K562 (cell line): ENCODE results near the gene BAIAP2. TPM values are rescaled to one million over a fixed set of nuclear protein-coding genes. Genes with fewer than 3 reads are reported as not detected.

Experiments
- ATAC-seq: fragments of 200-7000 bp; cut with Tn5 transposase; 3 replicates; pipeline ENCODE4 v1.9.1; 2020; ENCODE audit warnings: moderate library complexity
- BruUV-seq: library from RNA; stranded (reverse); fragments of 400-500 nt; replicated peaks from 2 replicates; lab custom pipeline; 2021; lab: Mats Ljungman, UMichigan
- CTCF ChIA-PET: fragments of 300-600 bp; formaldehyde crosslinking; extraction: SDS; loops from one replicate; lab custom pipeline; 2021; ENCODE audit warnings: low intra/inter-chr PET ratio; lab: Yijun Ruan, JAX
- POLR2A ChIA-PET: fragments of 300-600, 350-650 bp; sonication (Branson Sonifier 250); formaldehyde crosslinking; extraction: SDS; loops from one replicate; lab custom pipeline; 2021; ENCODE audit warnings: antibody characterized with exemption, inconsistent platforms; lab: Yijun Ruan, JAX
- DNase-seq, 4 experiments: peaks; one replicate each; pipeline versions ENCODE4 v3.0.0 to v3.0.0-alpha.2; 2011 to 2018; ENCODE audit warnings: low spot score in 3 of 4, mixed read lengths in 3 of 4; ENCODE audit errors: extremely low read depth in 1 of 4
- FAIRE-seq: peaks from 2 replicates; lab custom pipeline; 2011; peaks lifted over from hg19 to GRCh38; lab: Jason Lieb, UNC
- H2AFZ ChIP-seq: 2 replicates; pipeline ENCODE4 v1.6.0; 2011; ENCODE audit warnings: low read depth, low read length, control low read depth, inconsistent platforms
- H3K27ac ChIP-seq: fragments of 200-600 bp; 3 replicates; pipeline ENCODE4 v1.8.0; 2011; ENCODE audit warnings: low read depth, mild to moderate bottlenecking, control low read depth, inconsistent platforms, low read length, moderate library complexity, mixed read lengths; ENCODE audit errors: extremely low read depth
- H3K27me3 ChIP-seq, 2 experiments: fragments of 300-600 bp in 1 of 2; 2 replicates in 1 of 2; 3 replicates in 1 of 2; pipeline versions ENCODE4 v1.6.0 to v1.8.0; 2011; ENCODE audit warnings: inconsistent platforms in 2 of 2, low read length in 2 of 2, mild to moderate bottlenecking in 1 of 2, mixed read lengths in 1 of 2, moderate library complexity in 1 of 2; ENCODE audit not compliant: control insufficient read depth in 2 of 2, insufficient read depth in 2 of 2
- H3K36me3 ChIP-seq: fragments of 300-600 bp; 3 replicates; pipeline ENCODE4 v1.8.0; 2011; ENCODE audit warnings: mild to moderate bottlenecking, low read length, inconsistent platforms; ENCODE audit not compliant: control insufficient read depth, insufficient read depth
- H3K4me1 ChIP-seq, 2 experiments: fragments of 200-600 bp in 1 of 2; replicated peaks in 1 of 2; 2 replicates in 1 of 2; 3 replicates in 1 of 2; pipeline versions ENCODE4 v1.5.1 to v1.8.0; 2011; ENCODE audit warnings: inconsistent platforms in 2 of 2, low read length in 2 of 2, mild to moderate bottlenecking in 1 of 2, mixed read lengths in 1 of 2, moderate library complexity in 1 of 2; ENCODE audit not compliant: control insufficient read depth in 2 of 2, insufficient read depth in 2 of 2
- H3K4me2 ChIP-seq: 2 replicates; pipeline ENCODE4 v1.6.1; 2011; ENCODE audit warnings: low read length, control low read depth, inconsistent platforms, mixed read lengths; ENCODE audit not compliant: insufficient read depth
- H3K4me3 ChIP-seq: fragments of 200-600 bp; sonication (generic), shearing (Covaris generic); 2 replicates; pipeline ENCODE4 v1.5.1; 2016; ENCODE audit warnings: control low read depth, inconsistent platforms
- H3K79me2 ChIP-seq: fragments of 200-600 bp; 3 replicates; pipeline ENCODE4 v1.8.0; 2011; ENCODE audit warnings: low read length, inconsistent platforms; ENCODE audit not compliant: control insufficient read depth, insufficient read depth
- H3K9ac ChIP-seq, 2 experiments: 2 replicates each; pipeline versions ENCODE4 v1.6.0 to v1.6.1; 2011; ENCODE audit warnings: low read depth in 2 of 2, low read length in 2 of 2, control low read depth in 1 of 2, inconsistent platforms in 1 of 2, mild to moderate bottlenecking in 1 of 2, mixed read lengths in 1 of 2; ENCODE audit not compliant: insufficient read depth in 1 of 2
- H3K9me1 ChIP-seq: one replicate; pipeline ENCODE4 v1.6.0; 2011; ENCODE audit warnings: inconsistent platforms, mild to moderate bottlenecking, low read length, moderate library complexity; ENCODE audit not compliant: control insufficient read depth, insufficient read depth
- H3K9me3 ChIP-seq: replicated peaks from 2 replicates; pipeline ENCODE4 v1.5.1; 2011; ENCODE audit warnings: low read depth, low read length, inconsistent platforms; ENCODE audit not compliant: control insufficient read depth, insufficient read depth
- H4K20me1 ChIP-seq: replicated peaks from 2 replicates; pipeline ENCODE4 v1.6.1; 2011; ENCODE audit warnings: low read length, inconsistent platforms, mixed read lengths; ENCODE audit not compliant: control insufficient read depth, insufficient read depth
- HDAC6 ChIP-seq: IDR thresholded peaks from 2 replicates; pipeline ENCODE4 v1.6.1; 2012; ENCODE audit warnings: low read depth, mild to moderate bottlenecking, control low read depth, inconsistent platforms, low read length, moderate library complexity
- NFRKB ChIP-seq: fragments of 450-650 bp; IDR thresholded peaks from 2 replicates; pipeline ENCODE4 v1.6.1; 2016; ENCODE audit warnings: low read depth
- PCBP2 ChIP-seq: fragments of 200-400 bp; formaldehyde crosslinking; IDR thresholded peaks from 2 replicates; pipeline ENCODE4 v1.6.1; 2018; ENCODE audit warnings: low read length, low read depth, mild to moderate bottlenecking, moderate library complexity; ENCODE audit not compliant: poor library complexity, severe bottlenecking
- POLR2G ChIP-seq: fragments of 200-400 bp; formaldehyde crosslinking; IDR thresholded peaks from 2 replicates; pipeline ENCODE4 v1.6.1; 2017; ENCODE audit warnings: low read depth, mild to moderate bottlenecking, antibody characterized with exemption, low read length, moderate library complexity
- SMAD4 ChIP-seq: fragments of 250-450 bp; sonication (Bioruptor Pico); conservative IDR thresholded peaks from 2 replicates; pipeline ENCODE4 v1.8.0; 2021; ENCODE audit warnings: inconsistent platforms, mild to moderate bottlenecking, moderate library complexity
- SMARCE1 ChIP-seq: fragments of 450-650 bp; IDR thresholded peaks from 2 replicates; pipeline ENCODE4 v1.7.1; 2016; ENCODE audit warnings: mild to moderate bottlenecking
- ZC3H4 ChIP-seq: sonication (generic); formaldehyde crosslinking; IDR thresholded peaks from 2 replicates; pipeline ENCODE4 v1.9.0; 2021; ENCODE audit warnings: missing genetic modification reagents, borderline replicate concordance
- ZNF398 ChIP-seq: fragments of 250-450 bp; sonication (Bioruptor Pico); IDR thresholded peaks from 2 replicates; pipeline ENCODE4 v1.8.0; 2021; ENCODE audit warnings: moderate library complexity, mild to moderate bottlenecking, inconsistent platforms
- WGBS: fragments of 100-300 bp; shearing (Covaris generic); methylation state at CpG from one replicate; pipeline ENCODE4 v1.1.6; 2016; ENCODE audit warnings: low coverage, mixed read lengths; ENCODE audit not compliant: insufficient coverage; ENCODE audit errors: missing lambda C conversion rate; 5-methylcytosine and 5-hydroxymethylcytosine counted together
- in situ Hi-C: fragments of 300-500 bp; cut with MboI; formaldehyde crosslinking; loops from 4 replicates; pipeline ENCODE4 v1.15.0; 2018; ENCODE audit warnings: inconsistent platforms, mixed read lengths
- intact Hi-C: fragments of 100-400 bp; cut with micrococcal nuclease; formaldehyde crosslinking; loops from 2 replicates; pipeline ENCODE4 v1.14.2; 2022
- polyA plus RNA-seq, 8 experiments: library from polyadenylated mRNA; depleted of rRNA in 4 of 8; stranded (reverse) in 5 of 8; unstranded in 3 of 8; fragments of >200 nt; fragmentation: Nextera tagmentation in 2 of 8; fragmentation: Illumina TruSeq in 1 of 8; extraction: Ambion mirVana in 2 of 8; extraction: Trizol in 1 of 8; gene quantifications; 2 replicates each; pipeline versions ENCODE4 v1.2.1 to v1.2.3, GENCODE V29; 2011 to 2014; ENCODE audit warnings: inconsistent platforms in 1 of 8, missing spikeins in 1 of 8
- total RNA-seq, 7 experiments: library from RNA; depleted of rRNA in 6 of 7; stranded (reverse); fragments of >200 nt in 6 of 7; fragmentation: Illumina TruSeq in 2 of 7; extraction: Trizol in 2 of 7; gene quantifications; 2 replicates each; pipeline versions ENCODE4 v1.2.1 to v1.2.3, GENCODE V29; 2011 to 2021; ENCODE audit warnings: low replicate concordance in 1 of 7

The BAIAP2 gene
- total and polyA plus RNA-seq, 9 of the 15 experiments (the other 6 are each of a cell fraction or from before 2014, with no cell fraction given) = 2.3 to 51.6 (median 18.4) TPM

GRCh38 chr17:81120695-81121621 lies 86.0 kb downstream of the BAIAP2 start:
- no peak for TF ChIP-seq HDAC6
- no peak for TF ChIP-seq ZNF398 (CRISPR knock-in tag)
- TF ChIP-seq PCBP2 = no peak
- no peak for TF ChIP-seq SMARCE1
- TF ChIP-seq SMAD4 (CRISPR knock-in tag) = no peak
- TF ChIP-seq POLR2G = 0 out of 2 replicates have a peak, but pooled peaks have one; percentile 26
- 0 out of 2 replicates have a peak, but pooled peaks have one; percentile 38 for TF ChIP-seq ZC3H4 (CRISPR knock-in tag)
- TF ChIP-seq NFRKB = no peak
- ChIA-PET CTCF (no interaction called here), POLR2A (interaction anchor here (0.6 to 1.2 kb wide), 4 partner anchors 19 to 140 kb away, joined by 3 to 4 read pairs (median 4); no protein-coding TSS in a partner anchor)
- no peak overlapping the region for H2AFZ ChIP-seq
- peaks cover 0 to 13% of the 10 kb centered on the region in 2 experiments; a peak in 3 of 5 replicates for H3K27me3 ChIP-seq
- no TSS peak for BruUV-seq
- no peaks in the 10 kb centered on the region for H3K9me3 ChIP-seq
- no peaks in the 10 kb centered on the region for H3K9me1 ChIP-seq
- peak overlapping the region in 1 of 2 experiments; percentile 56; a peak in 2 of 4 replicates for H3K9ac ChIP-seq
- H3K79me2 ChIP-seq = no peaks in the 10 kb centered on the region
- H3K27ac ChIP-seq = no peak overlapping the region
- no peak for FAIRE-seq
- in situ Hi-C loops (no loop called here), intact Hi-C loops (no loop called here)
- H3K4me1 ChIP-seq = peaks cover 0 to 92% of the 10 kb centered on the region in 2 experiments; a peak in 4 of 5 replicates
- H3K4me2 ChIP-seq = no peak overlapping the region
- no peak overlapping the region for H3K4me3 ChIP-seq
- no peak for ATAC-seq
- DNase-seq = no peak
- H3K36me3 ChIP-seq = peaks cover 1% of the 10 kb centered on the region; the same call in 1 of the 3 replicates
- H4K20me1 ChIP-seq = 0 out of 2 replicates have a peak, but pooled peaks cover 4% of the 10 kb centered on the region
- 68% methylated on average over 33 of the region's 45 CpGs for WGBS
